Erythroblast (primary cell): ENCODE data around the gene STAT6.

Experiments used
- GATA1 ChIP-seq: IDR thresholded peaks from 2 replicates; pipeline ENCODE4 v1.6.1; 2011; ENCODE audit warnings: low read depth, mild to moderate bottlenecking, control low read depth, low read length, moderate library complexity
- POLR2A ChIP-seq: IDR thresholded peaks from 2 replicates; pipeline ENCODE4 v1.6.1; 2011; ENCODE audit warnings: mild to moderate bottlenecking, low read length

GRCh38 chr12:57129321-57129842 is 18.2 kb upstream of the STAT6 start:
- TF ChIP-seq POLR2A (no peak), GATA1 (no peak)
